GM12874 (cell line): ENCODE results near the gene CDKAL1.

Source experiments
- TF ChIP-seq, protein P1 (sequence below): IDR thresholded peaks from 2 replicates; pipeline ENCODE4 v1.5.1; 2011; ENCODE audit warnings: low read depth, mild to moderate bottlenecking, control low read depth, low read length, moderate library complexity; ENCODE audit not compliant: insufficient read depth

The CDKAL1 gene

DNA sequence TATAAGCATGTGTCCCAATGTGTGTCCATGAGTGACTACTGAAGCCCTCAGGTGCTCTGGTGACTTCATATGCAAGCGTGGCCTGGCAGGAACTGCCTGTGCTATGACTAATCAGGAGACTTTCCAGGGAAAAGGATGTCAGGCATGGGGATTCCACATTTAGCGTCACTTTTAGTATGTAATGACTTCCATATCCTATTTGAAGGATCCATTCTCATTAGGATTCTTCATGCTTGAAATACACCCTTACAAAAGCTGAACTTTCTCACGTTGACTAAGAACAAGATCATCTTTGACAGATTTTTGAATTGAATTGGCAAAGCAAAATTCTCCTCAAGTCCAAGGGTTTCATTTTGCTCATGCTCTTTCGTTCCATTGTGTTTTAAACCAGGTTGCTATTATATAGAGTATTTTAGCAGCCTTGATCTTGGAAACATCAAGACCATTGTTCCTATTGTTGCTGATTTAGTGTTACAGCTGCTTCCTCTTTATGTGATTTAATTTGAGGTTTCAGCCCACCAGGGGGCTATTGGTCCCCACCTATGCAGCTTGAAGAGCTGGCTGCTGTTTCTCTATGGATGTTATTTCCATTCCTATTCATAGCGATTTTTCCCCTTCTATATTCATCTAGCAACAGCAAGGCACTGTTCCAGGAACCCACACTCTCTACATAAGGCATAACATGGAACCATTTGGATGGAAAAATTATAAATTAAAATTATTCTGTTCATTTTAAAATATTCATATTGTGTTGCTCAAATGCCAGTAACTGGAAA, 418.6 kb downstream of the CDKAL1 start:
- TF ChIP-seq, protein P1, sequence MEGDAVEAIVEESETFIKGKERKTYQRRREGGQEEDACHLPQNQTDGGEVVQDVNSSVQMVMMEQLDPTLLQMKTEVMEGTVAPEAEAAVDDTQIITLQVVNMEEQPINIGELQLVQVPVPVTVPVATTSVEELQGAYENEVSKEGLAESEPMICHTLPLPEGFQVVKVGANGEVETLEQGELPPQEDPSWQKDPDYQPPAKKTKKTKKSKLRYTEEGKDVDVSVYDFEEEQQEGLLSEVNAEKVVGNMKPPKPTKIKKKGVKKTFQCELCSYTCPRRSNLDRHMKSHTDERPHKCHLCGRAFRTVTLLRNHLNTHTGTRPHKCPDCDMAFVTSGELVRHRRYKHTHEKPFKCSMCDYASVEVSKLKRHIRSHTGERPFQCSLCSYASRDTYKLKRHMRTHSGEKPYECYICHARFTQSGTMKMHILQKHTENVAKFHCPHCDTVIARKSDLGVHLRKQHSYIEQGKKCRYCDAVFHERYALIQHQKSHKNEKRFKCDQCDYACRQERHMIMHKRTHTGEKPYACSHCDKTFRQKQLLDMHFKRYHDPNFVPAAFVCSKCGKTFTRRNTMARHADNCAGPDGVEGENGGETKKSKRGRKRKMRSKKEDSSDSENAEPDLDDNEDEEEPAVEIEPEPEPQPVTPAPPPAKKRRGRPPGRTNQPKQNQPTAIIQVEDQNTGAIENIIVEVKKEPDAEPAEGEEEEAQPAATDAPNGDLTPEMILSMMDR: no peak

DNA sequence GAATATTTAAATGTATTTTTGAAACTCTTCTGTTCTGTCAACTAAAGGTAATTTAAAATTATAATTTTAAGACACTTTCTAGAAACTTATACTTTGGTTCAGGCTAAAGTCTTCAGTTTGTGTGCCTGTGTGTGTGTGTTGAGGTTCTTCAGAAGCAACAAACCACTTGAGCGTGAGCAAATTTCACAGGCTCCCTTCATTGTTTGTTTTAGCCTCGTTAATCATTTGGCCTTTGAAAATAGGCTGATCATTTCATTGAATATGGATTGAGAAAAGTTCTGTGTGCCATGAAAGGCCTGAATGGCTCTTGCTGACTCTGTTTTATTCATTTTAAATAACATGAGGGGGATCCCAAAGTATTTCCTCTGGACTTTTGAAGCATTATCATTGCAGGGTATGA, 420.1 kb downstream of the CDKAL1 start:
- TF ChIP-seq, protein P1: no peak

DNA sequence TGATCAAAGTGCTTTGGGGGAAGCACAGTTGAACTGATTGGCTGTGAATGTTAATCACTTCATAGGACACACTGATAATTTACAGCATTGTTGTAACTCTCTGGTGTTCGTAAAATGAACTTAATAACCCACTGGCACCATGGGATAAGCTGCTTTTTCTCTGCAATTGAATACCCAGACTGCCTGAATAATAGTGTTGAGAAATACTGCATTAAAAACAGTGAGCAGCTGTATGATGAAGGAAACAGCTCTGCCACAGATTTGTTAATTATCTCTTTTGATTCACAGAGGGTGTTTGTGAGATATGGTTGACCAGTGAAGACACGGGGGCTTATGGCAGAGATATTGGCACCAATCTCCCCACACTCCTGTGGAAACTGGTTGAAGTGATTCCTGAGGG, 420.9 kb downstream of the CDKAL1 start:
- TF ChIP-seq, protein P1: no peak

DNA sequence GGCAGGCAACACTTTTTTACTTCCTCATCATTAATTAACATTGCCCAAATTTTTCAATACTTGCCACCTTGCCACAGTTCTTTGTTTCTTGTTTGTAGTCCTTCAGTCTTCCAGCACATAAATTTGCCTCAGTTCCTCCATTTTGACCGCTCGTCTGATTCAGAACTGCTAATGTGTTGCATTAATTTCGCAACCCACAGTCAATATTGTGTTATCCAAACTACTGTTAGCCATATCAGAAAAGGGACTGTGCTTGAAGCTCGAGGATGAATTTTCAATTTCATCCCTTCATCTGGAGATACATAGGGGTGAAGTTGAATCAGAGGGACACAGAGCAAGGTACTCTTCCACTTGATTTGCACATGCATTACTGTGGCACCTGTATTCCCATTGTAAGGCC, 421.5 kb downstream of the CDKAL1 start:
- TF ChIP-seq, protein P1: no peak

DNA sequence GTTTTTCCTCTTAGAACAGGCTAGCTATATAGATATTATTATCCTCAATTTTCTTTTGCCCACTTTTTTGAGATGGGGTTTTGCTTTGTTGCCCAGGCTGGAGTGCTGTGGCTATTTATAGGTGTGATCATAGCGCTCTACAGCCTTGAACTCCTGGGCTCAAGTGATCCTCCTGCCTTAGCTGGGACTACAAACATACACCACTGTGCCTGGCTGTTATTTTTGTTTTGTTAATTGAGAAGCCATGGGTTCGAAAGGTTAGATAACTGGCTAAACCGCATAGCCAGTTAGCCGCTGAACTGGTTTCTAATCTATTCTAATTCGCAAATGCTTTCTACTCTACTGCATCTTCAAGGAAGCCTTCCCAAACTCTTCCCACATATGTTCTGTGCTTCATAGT, 425.8 kb downstream of the CDKAL1 start:
- TF ChIP-seq, protein P1: no peak

DNA sequence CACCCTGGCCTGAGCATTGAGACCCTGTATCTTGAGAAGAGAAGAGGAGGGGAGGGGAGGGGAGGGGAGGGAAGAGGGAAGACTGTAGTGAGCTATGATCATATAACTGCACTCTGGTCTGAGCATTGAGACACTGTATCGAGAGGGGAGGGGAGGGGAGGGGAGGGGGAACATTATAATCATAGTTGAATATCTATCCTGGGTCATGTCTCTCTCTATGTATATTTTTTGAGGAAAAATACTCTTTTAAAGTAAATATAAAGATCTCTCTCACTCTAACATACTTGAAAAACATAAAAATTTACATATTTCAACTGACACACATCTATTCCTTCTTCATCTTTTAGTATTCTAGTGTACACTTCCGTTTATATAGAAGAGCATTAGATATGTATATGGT, 431.0 kb downstream of the CDKAL1 start:
- TF ChIP-seq, protein P1: no peak

DNA sequence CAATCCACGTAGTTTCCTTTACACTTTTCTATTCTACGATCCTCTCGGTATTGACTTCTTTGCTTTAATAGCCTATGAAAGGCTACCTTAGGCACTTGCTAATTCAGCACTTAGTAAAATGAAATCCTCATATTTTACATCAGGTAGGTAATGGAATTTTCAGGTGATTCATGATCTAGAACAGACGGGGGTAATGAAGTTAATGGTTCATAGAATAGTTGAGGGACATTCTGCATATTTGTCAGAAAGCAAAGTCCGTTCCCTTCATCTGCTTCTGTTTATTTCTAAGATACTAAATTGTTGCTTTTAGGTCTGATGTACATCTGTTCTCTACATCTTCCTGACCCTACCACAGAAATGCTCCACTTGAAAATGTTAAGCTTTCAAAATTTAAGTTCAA, 431.7 kb downstream of the CDKAL1 start:
- TF ChIP-seq, protein P1: no peak
